Frontal cortex (tissue), 4 donors: Measurements from ENCODE around the gene ADH1B. TPM values are rescaled to one million over a fixed set of nuclear protein-coding genes. Genes with fewer than 3 reads are reported as not detected.
"Not testable (repeated sequence)": the region's sequence is repeated elsewhere in the genome, so short reads cannot be mapped to it uniquely, and the experiment has no call there.

Source experiments
- DNase-seq, 2 donors: peaks; one replicate each; pipeline ENCODE4 v3.0.0; 2012; ENCODE audit warnings: low spot score in 2 of 2
- FAIRE-seq: peaks from 2 replicates; lab custom pipeline; 2012; peaks lifted over from hg19 to GRCh38; lab: Jason Lieb, UNC
- total RNA-seq: library from RNA; depleted of rRNA; stranded (reverse); fragments of >200 nt; gene quantifications from one replicate; pipeline ENCODE4 v1.2.3, GENCODE V29; 2014
- donor health status: control.
- donor health status: control.
- donor health status: control.

The ADH1B gene
- total RNA-seq, 1 donor from 2014 or later, result not detected

GRCh38 chr4:99329876-99330275 lies 8.7 kb upstream of the ADH1B start:
- no peak for DNase-seq
- FAIRE-seq, result no peak

DNA sequence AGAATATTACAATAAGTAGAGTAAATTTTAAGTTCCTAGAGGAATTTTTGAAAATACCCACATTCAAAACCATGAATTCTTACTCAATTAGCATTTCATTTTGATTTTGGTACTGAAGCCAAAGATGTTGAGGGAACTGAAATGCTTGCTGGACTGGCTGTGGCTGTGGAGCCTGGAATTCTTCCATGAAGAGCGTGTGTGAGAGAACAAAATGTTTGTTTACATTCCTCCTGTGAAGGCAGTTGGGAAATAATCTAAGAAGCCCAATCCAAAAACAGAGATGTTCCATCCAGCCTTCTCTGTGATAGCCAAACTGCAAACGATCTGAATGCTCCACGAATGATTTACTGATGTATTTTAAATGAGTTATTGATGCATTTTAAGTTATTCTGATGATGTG lies 3.8 kb upstream of the ADH1B start:
- no peak for FAIRE-seq

GRCh38 chr4:99324361-99324760 lies 3.2 kb upstream of the ADH1B start:
- FAIRE-seq, result no peak
- DNase-seq, result no peak

More for the DNA sequence above, 3.8 kb upstream of the ADH1B start:
- DNase-seq, result peak in 1 of 2 donors; percentile 11

DNA sequence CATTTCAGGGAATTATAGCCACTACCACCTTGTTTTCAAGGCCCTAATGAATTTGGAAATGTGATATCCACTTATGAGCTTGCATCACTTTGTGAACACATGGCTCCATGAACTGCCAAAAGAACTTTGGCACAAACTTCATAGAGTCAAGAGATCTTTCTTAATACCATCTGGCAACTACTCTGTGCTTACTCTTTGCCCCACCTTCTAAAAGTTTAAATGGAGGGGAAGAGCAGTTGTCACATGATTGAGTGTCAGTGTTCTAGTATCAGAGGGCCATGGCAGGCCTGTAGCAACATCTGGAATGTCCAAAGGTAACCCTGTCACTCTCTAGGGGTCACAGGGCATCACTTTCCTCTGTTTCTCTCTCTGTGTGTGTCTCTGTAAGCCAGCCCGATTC lies 2.6 kb upstream of the ADH1B start:
- DNase-seq (no peak), FAIRE-seq (no peak)

- not testable (repeated sequence) for FAIRE-seq
These were observed 3.4 kb downstream of the ADH1B start for GRCh38 chr4:99317811-99318210.

DNA sequence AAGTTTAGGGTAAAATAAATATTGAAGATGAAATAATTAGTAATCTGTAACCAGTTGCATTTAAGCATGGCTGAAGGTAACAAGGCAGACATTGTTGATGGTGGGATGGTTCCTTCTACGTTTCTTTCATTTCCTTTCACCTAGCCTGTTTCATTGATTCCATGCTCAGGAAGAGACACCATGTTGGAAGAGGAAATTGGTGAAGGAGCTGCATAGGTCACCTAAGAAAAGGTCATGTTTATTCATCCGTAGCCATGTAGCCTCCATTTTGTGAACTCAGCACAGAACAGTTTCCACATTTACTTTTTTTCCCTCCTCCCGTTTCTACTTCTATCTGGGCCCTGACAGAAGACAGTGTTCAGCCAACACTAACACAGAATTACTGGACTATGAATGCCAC lies 3.8 kb downstream of the ADH1B start:
- DNase-seq (no peak), FAIRE-seq (no peak)

More at GRCh38 chr4:99317811-99318210, 3.4 kb downstream of the ADH1B start:
- not testable (repeated sequence) for DNase-seq

- FAIRE-seq (no peak), DNase-seq (no peak)
These were observed 5.4 kb downstream of the ADH1B start for GRCh38 chr4:99315839-99316238.

- FAIRE-seq (no peak), DNase-seq (no peak)
These were observed 7.0 kb downstream of the ADH1B start for GRCh38 chr4:99314211-99314610.

DNA sequence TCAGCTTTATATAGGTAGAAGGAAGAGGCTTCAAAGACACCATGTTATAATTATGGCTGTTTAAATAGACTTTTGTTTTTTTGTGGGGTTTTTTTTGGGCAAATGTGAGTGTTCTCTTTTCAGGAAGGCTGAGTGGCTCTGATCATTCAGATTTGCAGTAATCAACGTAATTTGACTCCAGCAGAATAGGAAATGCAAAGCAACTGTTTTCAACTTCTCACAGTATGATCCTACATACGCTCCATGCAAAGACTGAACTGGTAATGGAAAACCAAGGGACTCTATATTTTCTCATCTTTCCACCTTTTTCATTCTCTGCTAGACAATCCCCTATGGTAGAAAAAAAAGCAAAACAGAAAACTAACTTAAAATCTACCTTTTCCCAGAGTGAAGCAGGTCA lies 10.8 kb downstream of the ADH1B start:
- DNase-seq (no peak), FAIRE-seq (no peak)

DNA sequence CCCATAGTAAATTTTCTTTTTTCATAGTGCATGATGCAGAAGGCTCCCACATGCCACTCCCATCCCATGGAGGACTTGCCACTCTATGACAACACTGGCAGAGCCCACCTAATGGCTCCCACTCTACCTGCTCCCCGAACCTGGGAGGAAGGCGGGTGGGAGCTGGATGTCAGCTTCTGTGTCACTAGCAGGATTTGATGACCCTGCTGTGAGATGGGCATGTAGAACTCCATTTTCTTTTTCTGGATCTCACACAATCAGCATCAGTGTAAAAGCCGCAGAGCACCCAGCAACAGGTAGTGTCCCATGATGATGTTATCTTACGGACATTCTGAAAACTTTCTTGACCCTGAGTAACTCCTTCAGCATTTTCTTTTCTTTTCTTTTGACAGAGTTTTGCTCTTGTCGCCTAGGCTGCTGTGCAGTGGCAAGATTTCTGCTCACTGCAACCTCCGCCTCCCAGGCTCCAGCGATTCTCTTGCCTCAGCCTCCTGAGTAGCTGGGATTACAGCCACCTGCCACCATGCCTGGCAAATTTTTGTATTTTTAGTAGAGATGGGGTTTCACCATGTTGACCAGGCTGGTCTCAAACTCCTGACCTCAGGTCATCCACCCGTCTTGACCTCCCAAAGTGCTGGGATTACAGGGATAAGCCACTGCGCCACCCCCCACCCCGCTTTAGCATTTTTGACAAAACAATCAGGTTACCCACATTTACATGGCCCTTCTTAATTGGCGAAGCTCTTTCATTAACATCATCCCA lies 15.4 kb downstream of the ADH1B start:
- DNase-seq (no peak), FAIRE-seq (no peak)

DNA sequence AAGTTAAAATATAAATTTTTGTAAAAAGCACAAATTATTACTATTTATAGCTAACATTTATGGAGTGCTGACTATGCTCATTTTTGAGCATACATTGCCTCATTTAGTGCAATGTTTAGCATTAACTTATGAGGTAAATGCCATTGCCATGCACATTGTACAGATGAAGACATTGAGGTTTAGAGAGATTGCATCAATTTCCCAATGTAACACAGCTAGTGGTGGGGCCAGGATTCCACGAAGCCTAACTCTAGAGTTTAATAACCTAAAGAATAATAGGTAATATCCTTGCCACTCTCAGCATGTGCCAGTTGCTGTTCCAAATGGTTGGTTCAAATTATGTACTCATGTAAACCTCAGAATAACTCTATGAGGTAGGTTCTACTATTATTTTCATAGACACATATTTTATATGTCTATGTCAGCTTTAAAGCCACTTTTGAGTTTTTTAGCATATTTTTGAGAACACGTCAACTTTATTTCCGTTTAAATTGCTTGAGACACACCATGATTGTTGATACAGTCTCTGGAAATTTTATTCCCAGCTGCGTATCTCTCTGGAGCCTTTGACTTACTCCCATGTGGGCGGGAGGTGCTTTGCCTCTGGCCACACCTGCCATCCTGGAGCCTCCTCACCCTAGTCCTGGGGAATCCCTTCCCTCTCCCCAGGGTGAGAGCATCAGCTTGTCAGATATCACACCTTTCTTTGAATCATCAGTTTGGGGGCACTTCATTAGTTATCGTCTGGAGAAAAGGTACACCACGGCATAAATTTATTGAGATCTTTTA lies 19.6 kb downstream of the ADH1B start:
- no peak for DNase-seq
- FAIRE-seq, result no peak

- DNase-seq (peak in 1 of 2 donors; percentile 3), FAIRE-seq (no peak)
These were observed 20.3 kb downstream of the ADH1B start for GRCh38 chr4:99300934-99301333.

DNA sequence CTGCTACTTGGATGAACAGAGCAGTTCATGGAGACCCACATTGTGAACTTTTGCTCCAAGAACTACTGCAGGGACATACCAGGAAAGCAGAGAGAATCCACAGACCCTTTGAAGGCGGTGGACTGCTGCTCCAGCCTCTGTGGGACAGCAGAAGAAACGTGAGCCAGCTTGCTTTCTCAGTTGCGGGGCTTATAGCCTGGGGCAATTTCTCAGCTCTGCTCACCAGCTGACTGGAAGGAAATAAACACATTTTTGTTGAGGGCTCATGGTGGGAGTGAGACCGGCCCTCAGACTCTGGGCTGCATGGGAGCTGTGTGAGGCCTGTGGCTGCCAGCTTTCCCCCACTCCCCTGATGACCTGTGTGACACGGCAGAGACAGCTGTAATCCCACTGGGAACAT lies 27.8 kb downstream of the ADH1B start:
- FAIRE-seq (no peak), DNase-seq (no peak)

GRCh38 chr4:99290848-99291786 lies 30.1 kb downstream of the ADH1B start, which contains the start of gene ADH1A:
ADH1A (minus strand) TSS chr4:99290985; CDS start chr4:99290914, 71 bp downstream.
- DNase-seq (no peak), FAIRE-seq (no peak)

- DNase-seq, result no peak
- FAIRE-seq, result no peak
These were observed 35.8 kb downstream of the ADH1B start for GRCh38 chr4:99285387-99285786.

DNA sequence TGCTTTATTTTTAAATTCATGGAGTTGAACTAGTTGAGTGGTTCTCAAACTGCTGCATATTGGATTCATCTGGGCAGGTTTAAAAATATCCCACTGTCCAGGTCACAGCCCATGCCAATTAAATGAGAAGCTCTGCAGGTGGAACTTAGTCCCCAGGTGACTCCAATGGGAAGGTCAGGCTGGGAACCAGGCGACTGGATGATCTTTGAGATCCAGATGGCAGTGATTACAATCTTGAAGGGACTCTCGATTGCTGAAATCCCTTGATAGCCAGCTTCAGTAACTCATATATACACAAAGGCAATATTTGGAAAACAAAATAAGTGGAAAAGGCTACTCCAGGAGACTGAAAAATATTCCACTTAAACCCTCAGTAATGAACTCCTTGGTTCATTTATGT lies 38.5 kb downstream of the ADH1B start:
- FAIRE-seq (no peak), DNase-seq (no peak)

GRCh38 chr4:99281261-99281660 lies 39.9 kb downstream of the ADH1B start:
- no peak for FAIRE-seq
- no peak for DNase-seq

GRCh38 chr4:99276417-99276816 lies 44.8 kb downstream of the ADH1B start:
- FAIRE-seq, result no peak
- DNase-seq, result no peak

- no peak for FAIRE-seq
- no peak for DNase-seq
These were observed 45.3 kb downstream of the ADH1B start for GRCh38 chr4:99275885-99276284.

DNA sequence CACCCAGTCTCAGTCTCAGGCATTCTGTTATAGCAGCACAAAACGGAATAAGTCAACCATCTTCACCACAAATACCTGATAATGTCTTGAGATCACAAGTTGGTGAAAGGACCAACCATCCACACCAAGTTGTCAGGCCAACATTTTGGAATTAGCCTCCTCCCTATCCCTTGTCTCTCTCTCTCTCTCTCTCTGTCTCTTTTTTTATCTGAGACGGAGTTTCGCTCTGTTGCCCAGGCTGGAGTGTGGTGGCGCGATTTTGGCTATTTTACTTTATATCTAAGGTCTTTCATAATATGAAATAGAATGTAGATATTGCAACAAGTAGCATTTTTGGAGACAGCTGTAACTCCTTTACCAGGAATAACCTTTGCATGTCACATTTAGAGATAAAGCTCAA lies 46.2 kb downstream of the ADH1B start:
- no peak for FAIRE-seq
- DNase-seq, result no peak
